CD4-positive, alpha-beta T cell treated with Interleukin-17A for 1 hour (primary cell): ENCODE data around the gene LSS.
"Not testable (repeated sequence)": the region's sequence is repeated elsewhere in the genome, so short reads cannot be mapped to it uniquely, and the experiment has no call there.

Source experiments
- DNase-seq: peaks from one replicate; pipeline ENCODE4 v3.0.0-alpha.2; 2020

The LSS gene

DNA sequence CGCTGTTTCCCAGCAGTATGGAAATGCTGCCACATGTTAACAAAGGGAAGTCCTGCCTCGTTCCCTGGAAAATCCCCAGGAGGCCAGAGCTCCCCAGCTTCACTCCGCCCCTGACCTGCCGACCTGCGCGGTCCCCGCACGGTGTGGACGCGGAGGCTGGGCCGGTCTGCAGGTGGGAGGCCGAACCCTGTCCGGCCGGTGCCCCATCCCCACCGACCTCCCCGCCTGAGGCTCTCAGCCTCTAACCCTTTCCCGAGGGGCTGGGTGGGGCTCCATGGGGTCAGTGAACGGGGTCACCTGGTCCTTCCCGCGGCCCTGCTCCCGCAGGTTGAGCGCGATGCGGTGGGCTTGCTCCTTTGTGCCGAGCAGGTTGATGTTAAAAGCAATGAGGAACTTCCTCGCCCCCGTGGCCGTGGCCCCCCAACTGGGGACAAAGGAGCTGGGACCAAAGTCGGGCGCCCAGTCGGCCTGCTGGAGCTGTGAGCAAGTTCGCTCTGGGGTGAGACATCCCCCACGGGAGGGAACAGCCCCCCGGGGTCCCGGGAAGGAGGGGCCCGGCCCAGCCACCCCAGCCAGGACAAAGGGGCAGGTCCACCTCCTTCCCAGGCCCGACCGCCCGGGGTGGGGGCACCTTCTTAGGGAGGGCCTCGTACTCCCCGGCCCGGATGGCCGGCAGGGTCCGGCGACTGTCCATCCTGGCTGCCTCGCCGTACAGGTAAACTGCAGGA lies 77.1 kb downstream of the LSS start:
- no peak for DNase-seq

DNA sequence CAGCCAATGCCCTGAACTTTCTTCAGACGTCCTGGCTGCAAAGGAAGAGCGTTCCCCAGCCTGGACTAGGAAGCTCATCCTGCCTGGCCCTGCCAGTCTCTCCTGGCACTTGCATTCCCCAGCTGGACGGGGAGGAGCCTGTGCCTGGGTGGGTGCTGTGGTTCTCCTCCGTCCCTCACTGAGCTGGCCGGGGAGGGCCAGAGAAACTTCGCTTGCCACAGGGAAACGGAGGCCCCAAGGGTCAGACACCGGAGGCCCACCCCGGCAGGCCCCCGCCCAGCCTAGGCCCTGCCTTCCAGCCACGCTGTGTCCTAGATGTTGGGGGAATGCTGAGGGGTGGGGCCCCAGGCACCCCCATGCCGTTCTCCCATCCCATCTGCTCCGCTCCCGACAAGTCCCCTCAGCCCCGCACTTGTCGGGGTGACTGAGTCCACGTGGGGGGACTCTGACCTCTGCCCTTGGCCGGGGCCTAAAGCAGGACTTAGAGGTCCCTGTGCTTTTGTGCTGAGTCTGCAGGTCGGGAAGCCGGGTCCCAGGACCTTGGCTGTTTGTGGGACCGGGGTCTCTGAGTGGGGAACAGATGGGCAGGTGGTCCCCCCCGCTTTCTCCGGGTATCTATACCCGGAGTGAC lies 78.0 kb downstream of the LSS start:
- DNase-seq: no peak

DNA sequence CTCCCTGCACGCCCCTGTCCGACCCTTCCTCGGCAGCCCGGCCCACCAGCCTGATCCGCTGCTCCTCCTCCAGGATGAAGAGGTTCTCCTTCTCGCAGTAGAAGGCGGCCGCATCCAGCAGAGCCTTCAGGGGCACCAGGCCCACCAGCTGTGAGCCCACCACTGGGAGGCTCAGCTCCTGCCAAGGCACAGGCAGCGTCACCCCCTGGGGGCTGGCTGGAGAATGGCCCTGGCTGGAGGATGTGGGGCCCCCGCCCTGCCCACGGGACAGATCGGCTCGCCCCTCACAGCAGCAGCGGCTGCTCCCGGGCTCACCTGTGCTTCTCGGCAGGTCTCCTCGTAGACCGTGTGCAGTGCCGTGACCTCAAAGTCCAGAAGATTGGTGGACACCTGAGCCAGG lies 78.5 kb downstream of the LSS start:
- DNase-seq: no peak

DNA sequence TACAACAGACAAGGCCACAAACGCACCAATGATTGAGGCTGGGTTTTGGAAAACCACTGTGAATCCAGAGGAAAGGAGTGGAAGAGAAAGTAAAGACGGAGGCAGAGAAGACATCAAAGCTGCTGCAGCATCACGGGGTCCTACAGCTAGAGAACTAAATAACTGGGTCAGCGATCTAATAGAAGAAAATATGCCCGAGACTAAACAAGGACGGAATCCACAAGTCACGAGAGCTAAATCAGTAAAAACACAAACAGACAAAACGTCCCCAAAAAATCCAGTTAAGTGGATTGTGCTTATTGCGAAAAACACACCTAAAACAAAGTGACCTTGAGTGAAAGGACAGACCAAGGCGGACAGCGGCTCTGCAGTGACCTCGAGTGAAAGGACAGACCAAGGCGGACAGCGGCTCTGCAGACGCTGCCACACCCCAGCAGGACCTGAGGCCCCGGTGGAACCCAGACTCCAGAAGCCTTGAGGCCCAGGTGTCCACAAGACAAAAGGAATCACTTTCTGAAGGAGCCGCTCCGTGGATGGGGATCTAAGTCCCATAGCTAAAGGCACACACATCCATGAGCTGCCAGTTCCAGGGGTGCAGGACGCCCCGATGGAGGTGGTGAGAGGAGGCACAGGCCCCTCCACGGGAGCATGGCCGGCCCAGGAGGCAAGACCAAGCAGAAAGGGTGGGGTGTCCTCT lies 79.2 kb downstream of the LSS start:
- no peak for DNase-seq

DNA sequence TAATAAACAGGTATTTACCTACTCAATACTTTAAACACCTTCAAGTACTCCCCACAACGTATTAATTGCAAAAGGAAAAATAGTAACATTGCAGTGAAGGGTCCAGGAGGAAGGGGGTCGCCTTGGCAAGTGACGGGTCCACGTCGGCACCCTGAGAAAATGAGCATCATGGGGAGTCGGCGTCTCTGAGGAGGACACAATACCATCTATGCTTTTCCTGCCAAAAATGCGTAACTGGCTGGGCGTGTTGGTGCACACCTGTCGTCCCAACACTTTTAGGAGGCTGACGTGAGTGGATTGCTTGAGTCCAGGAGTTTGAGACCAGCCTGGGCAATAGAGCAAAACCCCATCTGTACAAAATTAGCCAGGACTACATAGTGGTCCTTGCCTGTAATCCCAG lies 80.5 kb downstream of the LSS start:
- DNase-seq: no peak

DNA sequence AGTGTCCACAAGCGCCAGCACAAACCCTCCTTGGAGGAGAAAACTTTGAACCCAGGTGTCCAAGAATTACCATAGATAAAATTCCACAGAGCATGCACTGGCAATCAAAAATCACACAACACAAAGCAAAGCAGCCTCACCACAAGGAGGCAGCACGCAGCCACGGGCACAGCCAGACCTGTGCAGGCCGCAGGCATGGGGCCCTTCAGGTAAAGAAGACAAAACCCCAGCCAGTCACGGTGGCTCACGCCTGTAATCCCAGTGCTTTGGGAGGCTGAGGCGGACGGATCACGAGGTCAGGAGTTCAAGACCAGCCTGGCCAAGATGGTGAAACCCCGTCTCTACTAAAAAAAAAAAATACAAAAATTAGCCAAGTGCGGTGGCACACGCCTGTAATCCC lies 81.1 kb downstream of the LSS start:
- DNase-seq: peak; percentile 61

DNA sequence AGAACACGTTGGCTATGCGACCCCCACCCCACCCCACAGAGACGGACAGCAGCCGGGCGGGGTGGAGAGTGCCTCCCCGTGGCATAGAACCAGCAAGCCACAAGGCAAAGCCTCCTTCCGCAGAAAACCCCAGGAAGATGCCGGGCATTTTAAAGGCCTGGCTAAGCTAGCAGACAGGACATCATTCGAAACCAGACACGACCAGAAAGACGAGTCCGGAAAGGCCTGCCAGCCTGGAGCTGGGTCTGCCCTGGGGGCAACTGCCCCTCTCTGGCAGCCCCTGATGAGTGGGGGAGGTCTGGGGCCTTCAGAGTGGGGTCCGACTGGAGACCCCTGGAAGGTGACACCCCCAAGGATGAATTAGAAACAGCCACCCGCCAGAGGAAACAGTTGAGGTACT lies 81.7 kb downstream of the LSS start:
- DNase-seq: no peak

DNA sequence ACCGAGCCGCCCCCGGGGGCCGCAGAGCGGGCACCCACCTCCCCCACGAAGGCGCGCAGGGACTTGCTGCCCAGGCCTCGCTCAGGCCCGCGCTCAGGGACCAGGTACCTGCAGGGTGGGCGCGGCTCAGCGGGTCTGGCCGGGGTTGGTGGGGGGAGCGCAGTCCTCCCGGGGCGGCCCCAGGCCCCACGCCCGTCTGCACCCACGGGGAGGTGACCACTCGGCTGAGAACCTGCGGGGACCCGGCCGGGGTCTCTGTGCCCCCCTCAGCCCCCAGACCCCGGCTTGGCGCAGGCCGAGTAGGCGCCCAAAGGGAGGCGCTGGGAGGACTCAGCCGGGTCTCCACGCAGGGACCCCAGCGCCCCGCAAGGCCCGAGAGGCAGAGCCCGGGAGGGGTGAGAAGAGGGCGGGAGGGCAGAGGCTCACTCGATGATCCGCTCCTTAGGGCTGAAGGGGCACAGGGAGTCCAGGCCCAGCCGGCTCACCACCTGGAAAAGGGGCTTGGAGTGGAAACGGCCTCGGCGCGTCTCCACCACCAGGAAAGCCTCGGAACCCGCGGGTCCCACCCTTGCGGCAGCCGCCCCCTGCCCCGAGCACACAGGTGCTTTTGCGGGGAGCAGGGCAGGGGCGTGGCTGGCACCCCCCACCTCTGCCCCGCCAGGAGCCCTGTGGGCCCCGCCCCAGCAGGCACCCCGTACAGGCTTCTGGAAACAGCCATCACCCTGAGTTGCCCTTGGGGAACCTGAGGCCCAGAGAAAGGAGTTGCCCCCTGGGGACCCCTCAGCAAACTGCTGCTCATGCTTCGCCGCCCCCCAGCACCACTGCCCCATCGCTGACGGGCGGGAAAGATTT lies 82.5 kb downstream of the LSS start:
- no peak for DNase-seq

DNA sequence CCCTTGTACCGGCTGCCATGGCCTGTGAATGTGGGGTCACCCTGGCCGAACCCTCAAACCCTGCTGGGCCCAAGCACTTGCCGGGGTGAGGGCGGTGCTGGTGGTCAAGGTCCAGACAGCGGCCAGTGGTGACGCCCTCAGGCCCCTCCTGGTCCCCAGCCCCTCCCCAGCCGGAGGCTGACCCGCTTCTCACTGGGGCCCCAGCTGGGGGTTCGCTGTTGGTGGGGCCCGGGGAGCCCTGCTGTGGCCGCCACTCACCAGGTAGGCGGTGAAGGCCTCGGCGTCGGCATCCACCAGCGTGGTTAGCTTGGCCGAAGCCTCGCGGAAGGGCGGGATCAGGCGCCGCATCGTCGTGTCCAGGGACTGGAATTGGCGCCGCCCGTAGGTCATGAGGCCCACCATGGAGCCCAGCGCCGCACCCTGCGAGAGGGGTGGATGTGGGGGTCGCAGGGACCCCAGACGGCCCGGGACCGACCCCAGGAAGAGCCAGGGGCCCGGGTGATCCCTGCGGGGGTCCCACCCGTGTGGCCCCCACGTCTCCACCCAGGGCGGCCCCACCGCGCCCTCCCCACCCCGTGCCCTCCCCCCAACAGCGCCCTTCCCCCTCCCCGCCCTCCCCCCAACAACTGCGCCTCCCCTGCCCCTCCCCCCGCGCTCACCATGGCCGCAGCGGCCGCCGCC lies 83.3 kb downstream of the LSS start:
- no peak for DNase-seq

DNA sequence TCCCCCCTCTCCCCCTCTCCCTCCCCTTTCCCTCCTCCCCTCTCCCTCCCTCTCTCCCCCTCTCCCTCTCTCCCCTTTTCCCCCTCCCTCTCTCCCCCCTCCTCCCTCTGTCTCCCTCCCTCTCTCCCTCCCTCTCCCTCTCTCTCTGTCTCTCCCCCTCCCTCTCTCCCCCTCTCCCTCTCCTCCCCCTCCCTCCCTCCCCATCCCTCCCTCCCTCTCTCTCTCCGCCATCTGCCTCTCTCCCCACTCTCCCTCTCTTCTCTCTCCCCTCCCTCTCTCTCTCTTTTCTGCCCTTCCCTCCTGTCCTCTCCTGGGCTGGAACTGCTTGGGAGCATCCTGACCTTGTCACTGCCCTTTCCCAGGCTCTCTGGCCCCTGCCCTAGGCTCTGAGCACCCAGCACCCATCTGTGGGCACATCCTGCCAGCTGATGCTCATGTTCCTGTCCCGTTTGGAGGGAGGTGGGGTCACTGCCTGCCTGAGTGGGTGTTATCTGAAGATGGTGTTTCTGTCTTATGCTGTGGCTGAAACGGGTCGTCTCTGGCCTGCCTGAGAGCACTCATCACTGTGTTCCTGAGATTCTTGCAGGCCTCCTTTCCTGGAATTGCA lies 84.0 kb downstream of the LSS start:
- DNase-seq: no peak

DNA sequence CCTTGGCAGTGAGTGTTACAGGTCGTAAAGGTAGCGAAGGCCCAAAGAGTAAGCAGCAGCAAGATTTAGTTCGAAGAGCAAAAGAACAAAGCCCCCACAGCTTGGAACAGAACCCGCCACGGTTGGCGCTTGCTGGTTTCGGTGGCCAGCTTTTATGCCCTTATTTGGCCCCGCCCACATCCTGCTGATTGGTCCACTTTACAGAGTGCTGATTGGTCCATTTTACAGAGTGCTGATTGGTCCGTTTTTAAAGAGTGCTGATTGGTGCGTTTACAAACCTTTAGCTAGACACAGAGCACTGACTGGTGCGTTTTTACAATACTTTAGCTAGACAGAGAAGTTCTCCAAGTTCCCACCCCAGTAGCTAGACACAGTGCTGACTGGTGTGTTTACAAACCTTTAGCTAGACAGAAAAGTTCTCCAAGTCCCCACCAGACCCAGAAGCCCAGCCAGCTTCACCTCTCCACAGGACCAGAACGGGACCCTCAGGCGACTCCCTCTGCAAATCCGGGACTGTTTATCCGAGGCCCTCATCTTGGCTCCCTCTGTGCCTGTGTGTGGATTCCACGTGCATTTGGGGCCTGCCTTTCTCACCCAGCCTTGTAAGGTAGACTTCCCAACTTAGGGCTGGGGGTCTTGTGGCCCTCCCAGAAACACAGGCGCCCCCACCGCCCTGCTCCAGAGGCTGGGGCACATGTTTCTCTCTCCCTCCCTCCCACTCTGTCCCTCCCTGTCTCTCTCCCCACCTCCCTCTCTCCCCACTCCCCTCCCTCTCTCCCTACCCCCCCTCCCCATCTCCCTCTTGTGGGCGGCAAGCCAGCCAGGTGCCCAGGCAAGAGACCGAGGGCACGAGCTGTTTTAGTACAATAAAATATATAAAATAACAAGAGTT lies 85.7 kb downstream of the LSS start:
- peak; percentile 51 for DNase-seq

DNA sequence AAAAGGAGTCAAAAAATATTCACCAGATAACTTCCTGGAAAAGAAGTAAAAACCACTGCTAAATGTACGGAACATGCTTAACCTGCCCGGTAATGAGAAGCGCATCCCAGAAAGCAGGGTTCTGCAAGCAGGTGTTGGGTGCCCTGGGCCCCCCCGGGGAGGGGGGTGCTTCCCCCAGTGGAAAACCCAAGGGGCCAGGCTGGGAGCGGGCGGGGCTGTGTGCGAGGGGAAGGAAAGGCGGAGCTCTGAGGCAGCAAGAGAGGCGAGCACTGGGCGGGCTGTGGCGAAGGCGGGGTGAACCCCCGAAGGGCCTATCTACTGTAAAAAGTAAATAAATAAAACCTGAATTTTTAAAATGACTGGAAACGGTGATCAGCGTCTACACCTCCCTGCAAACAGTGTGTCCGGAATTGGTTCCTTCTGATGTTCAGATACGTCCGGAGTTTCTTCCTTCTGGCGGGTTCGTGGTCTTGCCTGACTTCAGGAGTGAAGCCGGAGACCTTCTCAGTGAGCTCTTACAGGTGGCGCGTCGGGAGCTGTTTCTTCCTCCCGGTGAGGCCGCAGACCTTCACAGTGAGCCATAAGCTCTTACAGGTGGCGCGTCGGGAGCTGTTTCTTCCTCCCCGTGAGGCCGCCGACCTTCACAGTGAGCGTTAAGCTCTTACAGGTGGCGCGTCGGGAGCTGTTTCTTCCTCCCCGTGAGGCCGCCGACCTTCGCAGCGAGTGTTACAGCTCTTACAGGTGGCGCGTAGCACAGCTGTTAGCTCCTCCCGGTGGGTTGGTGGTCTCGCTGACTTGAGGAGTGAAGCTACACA lies 86.6 kb downstream of the LSS start:
- DNase-seq: no peak

DNA sequence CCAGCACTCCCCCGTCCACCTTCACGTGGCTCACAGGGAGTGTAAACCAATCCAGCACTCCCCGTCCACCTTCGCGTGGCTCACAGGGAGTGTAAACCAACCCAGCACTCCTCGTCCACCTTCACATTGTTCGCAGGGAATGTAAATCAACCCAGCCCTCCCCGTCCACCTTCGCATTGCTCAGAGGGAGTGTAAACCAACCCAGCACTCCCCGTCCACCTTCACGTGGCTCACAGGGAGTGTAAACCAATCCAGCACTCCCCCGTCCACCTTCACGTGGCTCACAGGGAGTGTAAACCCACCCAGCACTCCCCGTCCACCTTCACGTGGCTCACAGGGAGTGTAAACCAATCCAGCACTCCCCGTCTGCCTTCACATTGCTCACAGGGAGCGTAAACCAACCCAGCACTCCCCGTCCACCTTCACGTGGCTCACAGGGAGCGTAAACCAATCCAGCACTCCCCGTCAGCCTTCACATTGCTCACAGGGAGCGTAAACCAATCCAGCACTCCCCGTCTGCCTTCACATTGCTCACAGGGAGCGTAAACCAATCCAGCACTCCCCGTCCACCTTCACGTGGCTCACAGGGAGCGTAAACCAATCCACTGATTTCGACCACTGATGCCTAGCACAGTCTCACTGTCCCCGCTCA lies 88.1 kb downstream of the LSS start:
- not testable (repeated sequence) for DNase-seq

DNA sequence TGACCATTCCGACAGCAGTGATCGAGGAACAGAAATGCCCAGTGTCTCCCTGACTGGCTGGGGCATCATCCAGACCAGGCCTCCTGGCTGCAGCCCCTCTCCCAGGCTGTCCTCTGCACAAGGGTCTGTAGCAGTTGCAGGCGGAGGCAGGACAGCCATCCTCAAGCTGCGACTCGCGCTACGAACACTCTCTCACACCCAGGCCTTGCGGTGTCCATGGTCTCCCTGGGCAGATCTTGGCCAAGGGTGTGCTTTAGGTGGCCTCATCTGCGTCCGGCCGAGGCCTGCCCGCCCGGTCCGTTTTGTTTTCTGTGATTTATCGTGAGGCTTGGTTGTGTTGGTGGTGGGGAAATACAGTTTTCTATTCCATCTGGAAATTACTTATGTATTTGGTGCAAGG lies 88.9 kb downstream of the LSS start:
- DNase-seq: no peak

DNA sequence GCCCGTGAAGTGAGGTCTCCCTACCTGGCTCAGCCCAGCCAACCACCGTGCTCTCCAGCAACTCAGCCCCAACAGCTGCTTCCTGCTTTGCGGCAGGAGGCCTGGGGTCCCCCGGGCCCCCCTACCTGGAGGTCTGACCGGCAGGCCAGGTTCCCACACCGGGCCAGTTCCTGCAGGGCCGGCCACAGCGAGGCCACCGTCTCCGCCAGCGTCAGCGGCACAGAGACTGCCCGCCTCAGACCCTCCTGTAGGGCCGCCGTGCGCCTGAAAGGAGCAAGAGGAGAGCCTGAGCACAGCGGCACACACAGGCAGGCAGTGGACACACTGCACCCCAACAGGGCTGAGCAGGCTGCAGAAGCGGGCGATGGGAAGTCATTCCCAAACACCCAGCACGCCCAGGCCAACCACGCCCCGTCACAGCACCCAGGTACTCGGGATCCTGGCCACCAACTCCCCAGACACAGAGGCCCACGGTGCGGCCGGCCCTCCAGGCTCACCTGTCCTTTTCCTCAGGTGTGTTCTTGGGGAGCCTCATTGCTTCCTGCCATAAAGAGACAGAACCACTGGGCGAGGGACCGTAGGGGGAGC lies 90.1 kb downstream of the LSS start:
- DNase-seq: no peak
